ENCODE measurements around the gene TRPV4. TPM values are rescaled to one million over a fixed set of nuclear protein-coding genes. Genes with fewer than 3 reads are reported as not detected.

Gene TRPV4
- total RNA-seq, result not detected
- total RNA-seq (2013), result not detected

- no peaks in the 10 kb centered on the region for H3K9me3 ChIP-seq (ENCODE audit: control insufficient read depth, insufficient read depth, low read length)
- Mint-ChIP-seq H3K27ac (no peak within 1 kb of the TSS), H3K36me3 (no peaks in the 10 kb centered on the region), H3K9me3 (no peaks in the 10 kb centered on the region), H3K27me3 (ENCODE audit: low read depth in 2 of 2) (peaks cover 24 to 25% of the 10 kb centered on the region in 2 donors), H3K4me3 (no peak within 1 kb of the TSS), H3K4me1 (peaks cover 4 to 5% of the 10 kb centered on the region in 2 donors)
- no peak within 1 kb of the TSS for H3K4me3 ChIP-seq (ENCODE audit: low read length)
- TF ChIP-seq, protein P1, sequence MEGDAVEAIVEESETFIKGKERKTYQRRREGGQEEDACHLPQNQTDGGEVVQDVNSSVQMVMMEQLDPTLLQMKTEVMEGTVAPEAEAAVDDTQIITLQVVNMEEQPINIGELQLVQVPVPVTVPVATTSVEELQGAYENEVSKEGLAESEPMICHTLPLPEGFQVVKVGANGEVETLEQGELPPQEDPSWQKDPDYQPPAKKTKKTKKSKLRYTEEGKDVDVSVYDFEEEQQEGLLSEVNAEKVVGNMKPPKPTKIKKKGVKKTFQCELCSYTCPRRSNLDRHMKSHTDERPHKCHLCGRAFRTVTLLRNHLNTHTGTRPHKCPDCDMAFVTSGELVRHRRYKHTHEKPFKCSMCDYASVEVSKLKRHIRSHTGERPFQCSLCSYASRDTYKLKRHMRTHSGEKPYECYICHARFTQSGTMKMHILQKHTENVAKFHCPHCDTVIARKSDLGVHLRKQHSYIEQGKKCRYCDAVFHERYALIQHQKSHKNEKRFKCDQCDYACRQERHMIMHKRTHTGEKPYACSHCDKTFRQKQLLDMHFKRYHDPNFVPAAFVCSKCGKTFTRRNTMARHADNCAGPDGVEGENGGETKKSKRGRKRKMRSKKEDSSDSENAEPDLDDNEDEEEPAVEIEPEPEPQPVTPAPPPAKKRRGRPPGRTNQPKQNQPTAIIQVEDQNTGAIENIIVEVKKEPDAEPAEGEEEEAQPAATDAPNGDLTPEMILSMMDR (IDR thresholded peaks at IDR 0.05), result no peak
- H3K27me3 ChIP-seq (ENCODE audit: control insufficient read depth, insufficient read depth, low read length), result peaks cover 11% of the 10 kb centered on the region
- whole genome bisulfite sequencing (ENCODE audit: insufficient coverage), result 25% methylated on average over 67 of the region's 67 CpGs
- no peaks in the 10 kb centered on the region for H3K4me1 ChIP-seq (ENCODE audit: control insufficient read depth, insufficient read depth, low read length)
- intact Hi-C loops (cut with micrococcal nuclease), result no loop called here
- ATAC-seq, result no peak
- no peaks in the 10 kb centered on the region for H3K36me3 ChIP-seq (ENCODE audit: control insufficient read depth, insufficient read depth, low read length)
- DNase-seq, result no peak
- H3K27ac ChIP-seq (ENCODE audit: low read length), result no peak within 1 kb of the TSS
Measured at GRCh38 chr12:109833307-109834189, at the start of gene TRPV4. TRPV4 (minus strand) TSS chr12:109833398; CDS start chr12:109814796, 18,602 bp downstream.

DNA sequence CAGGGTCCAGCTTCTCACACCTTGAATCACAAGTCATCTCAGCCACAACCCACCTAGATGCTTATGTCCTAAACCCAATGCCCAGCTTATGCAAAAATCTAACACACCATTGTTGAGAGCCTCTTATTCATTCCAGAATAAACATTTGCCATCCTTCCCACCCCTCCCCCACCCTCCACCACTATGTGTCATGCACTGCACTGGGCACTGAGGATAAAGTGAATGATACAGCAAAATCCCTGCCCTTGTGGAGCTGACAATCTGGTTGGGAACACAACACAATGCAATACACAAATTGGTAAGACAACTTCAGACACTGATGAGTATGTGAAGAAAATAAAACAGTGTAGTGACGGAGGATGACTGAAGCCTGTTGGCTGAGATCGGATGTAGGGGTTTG, 48.6 kb upstream of the TRPV4 start:
- Mint-ChIP-seq H3K4me3 (peak overlapping the region; percentile 65), H3K27ac (no peak overlapping the region), H3K9me3 (no peaks in the 10 kb centered on the region), H3K4me1 (peaks cover 42 to 44% of the 10 kb centered on the region in 2 donors), H3K27me3 (ENCODE audit: low read depth in 2 of 2) (no peaks in the 10 kb centered on the region), H3K36me3 (no peaks in the 10 kb centered on the region)
- TF ChIP-seq, protein P1 (IDR thresholded peaks at IDR 0.05), result no peak
- DNase-seq, result no peak
- Histone ChIP-seq H3K27ac (ENCODE audit: low read length) (no peak overlapping the region), H3K9me3 (ENCODE audit: control insufficient read depth, insufficient read depth, low read length) (no peaks in the 10 kb centered on the region), H3K27me3 (ENCODE audit: control insufficient read depth, insufficient read depth, low read length) (no peaks in the 10 kb centered on the region), H3K36me3 (ENCODE audit: control insufficient read depth, insufficient read depth, low read length) (no peaks in the 10 kb centered on the region), H3K4me1 (ENCODE audit: control insufficient read depth, insufficient read depth, low read length) (peaks cover 33% of the 10 kb centered on the region), H3K4me3 (ENCODE audit: low read length) (no peak overlapping the region)
- WGBS (ENCODE audit: insufficient coverage), result 100% methylated on average over 2 of the region's 2 CpGs
- no peak for ATAC-seq
- intact Hi-C loops (cut with micrococcal nuclease), result loop anchor here (2.0 to 10.0 kb wide), 3 partner anchors 19 to 1553 kb away; partner anchors contain the start of genes ANKRD13A, GIT2 and TCHP

DNA sequence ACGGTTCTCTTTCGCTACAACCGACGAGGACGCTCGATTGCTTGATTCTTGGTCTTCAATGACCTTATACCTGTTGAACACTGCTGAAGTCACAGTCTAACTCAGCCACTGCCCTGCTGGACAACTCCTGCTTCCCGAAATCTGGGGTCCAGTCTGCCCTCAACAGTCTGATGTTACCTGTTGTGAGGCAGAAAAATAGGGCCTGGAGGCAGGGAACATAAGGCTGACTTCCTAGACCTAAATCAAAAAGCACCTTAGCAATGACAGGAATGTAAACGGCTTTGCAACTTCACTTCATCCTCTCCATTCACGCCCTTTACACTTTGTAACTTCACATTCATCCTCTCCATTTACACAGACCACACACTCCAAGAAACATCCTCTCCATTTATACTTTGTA, 47.7 kb upstream of the TRPV4 start:
- 14% methylated on average over 9 of the region's 9 CpGs for WGBS (ENCODE audit: insufficient coverage)
- peak overlapping the region; percentile 65 for H3K4me3 Mint-ChIP-seq
- no peaks in the 10 kb centered on the region for H3K9me3 ChIP-seq (ENCODE audit: control insufficient read depth, insufficient read depth, low read length)
- peak overlapping the region; percentile 80 to 97 for H3K27ac Mint-ChIP-seq
- H3K9me3 Mint-ChIP-seq, result no peaks in the 10 kb centered on the region
- peak overlapping the region; percentile 45 for H3K4me3 ChIP-seq (ENCODE audit: low read length)
- no peak for DNase-seq
- TF ChIP-seq, protein P1 (IDR thresholded peaks at IDR 0.05), result no peak
- peak overlapping the region; percentile 67 for H3K27ac ChIP-seq (ENCODE audit: low read length)
- H3K27me3 ChIP-seq (ENCODE audit: control insufficient read depth, insufficient read depth, low read length), result no peaks in the 10 kb centered on the region
- intact Hi-C loops (cut with micrococcal nuclease), result loop anchor here (1.0 to 10.0 kb wide), 5 partner anchors 20 to 1554 kb away; partner anchors contain the start of genes ANKRD13A, GIT2 and TCHP
- H3K36me3 Mint-ChIP-seq, result no peaks in the 10 kb centered on the region
- no peaks in the 10 kb centered on the region for H3K36me3 ChIP-seq (ENCODE audit: control insufficient read depth, insufficient read depth, low read length)
- no peak for ATAC-seq
- H3K4me1 ChIP-seq (ENCODE audit: control insufficient read depth, insufficient read depth, low read length), result peaks cover 36% of the 10 kb centered on the region
- H3K4me1 Mint-ChIP-seq, result peaks cover 42 to 49% of the 10 kb centered on the region in 2 donors
- H3K27me3 Mint-ChIP-seq (ENCODE audit: low read depth in 2 of 2), result no peaks in the 10 kb centered on the region
